H1 (cell line): Measurements from ENCODE around the gene SLC22A23. TPM values are rescaled to one million over a fixed set of nuclear protein-coding genes. Genes with fewer than 3 reads are reported as not detected.

Experiments
- CHD2 ChIP-seq: IDR thresholded peaks from 2 replicates; pipeline ENCODE4 v1.6.1; 2012; ENCODE audit warnings: low read length, improper control_type of control experiment
- CHD7 ChIP-seq: fragments of 300-600 bp; sonication (generic); IDR thresholded peaks from 2 replicates; pipeline ENCODE4 v1.7.1; 2012; ENCODE audit warnings: low read length, moderate library complexity, mild to moderate bottlenecking, inconsistent platforms; ENCODE audit not compliant: insufficient replicate concordance
- EGR1 ChIP-seq: IDR thresholded peaks from 2 replicates; pipeline ENCODE4 v1.6.1; 2011; ENCODE audit warnings: low read depth, low read length, borderline replicate concordance
- KDM5A ChIP-seq: fragments of 200-600 bp; IDR thresholded peaks from 2 replicates; pipeline ENCODE4 v1.7.1; 2012; ENCODE audit warnings: mild to moderate bottlenecking, low read length, inconsistent platforms, mixed read lengths
- TAF7 ChIP-seq: optimal IDR thresholded peaks from 2 replicates; pipeline ENCODE3; 2011; ENCODE audit warnings: low read depth, mild to moderate bottlenecking, inconsistent platforms, low read length, moderate library complexity, borderline replicate concordance
- polyA plus RNA-seq, 7 experiments: library from polyadenylated mRNA; depleted of rRNA in 3 of 7; stranded (reverse) in 5 of 7; unstranded in 2 of 7; fragments of >200 nt in 5 of 7; fragments of 200-250 nt in 2 of 7; gene quantifications; 1 replicate in 5 of 7; 2 replicates in 1 of 7; 4 replicates in 1 of 7; pipeline versions ENCODE4 v1.2.1 to v1.2.3, GENCODE V29; 2011 to 2013; ENCODE audit warnings: missing spikeins in 2 of 7, mixed read lengths in 2 of 7
- total RNA-seq: library from RNA; stranded (reverse); fragmentation: NEBNext Ultra II Directional; extraction: Animal tissue kit (Norgen Biotek cat#: 25700); gene quantifications from 2 replicates; pipeline ENCODE4 v1.2.1, GENCODE V29; 2021
- TF ChIP-seq, protein P1 (sequence below): IDR thresholded peaks from 2 replicates; pipeline ENCODE4 v1.6.1; 2011; ENCODE audit warnings: low read length, improper control_type of control experiment

SLC22A23 gene
- total and polyA plus RNA-seq, 2 of the 8 experiments (the other 6 are each of a cell fraction or from before 2014, with no cell fraction given): 9.9 to 38.4 TPM

GRCh38 chr6:3431994-3432393, 24.9 kb downstream of the SLC22A23 start (continued):
- TF ChIP-seq CHD7 (no peak), CHD2 (no peak), EGR1 (no peak), KDM5A (no peak), TAF7 (no peak)
- TF ChIP-seq, protein P1, sequence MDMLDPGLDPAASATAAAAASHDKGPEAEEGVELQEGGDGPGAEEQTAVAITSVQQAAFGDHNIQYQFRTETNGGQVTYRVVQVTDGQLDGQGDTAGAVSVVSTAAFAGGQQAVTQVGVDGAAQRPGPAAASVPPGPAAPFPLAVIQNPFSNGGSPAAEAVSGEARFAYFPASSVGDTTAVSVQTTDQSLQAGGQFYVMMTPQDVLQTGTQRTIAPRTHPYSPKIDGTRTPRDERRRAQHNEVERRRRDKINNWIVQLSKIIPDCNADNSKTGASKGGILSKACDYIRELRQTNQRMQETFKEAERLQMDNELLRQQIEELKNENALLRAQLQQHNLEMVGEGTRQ: no peak
